ENCODE results near the gene STK36.

Gene STK36

DNA sequence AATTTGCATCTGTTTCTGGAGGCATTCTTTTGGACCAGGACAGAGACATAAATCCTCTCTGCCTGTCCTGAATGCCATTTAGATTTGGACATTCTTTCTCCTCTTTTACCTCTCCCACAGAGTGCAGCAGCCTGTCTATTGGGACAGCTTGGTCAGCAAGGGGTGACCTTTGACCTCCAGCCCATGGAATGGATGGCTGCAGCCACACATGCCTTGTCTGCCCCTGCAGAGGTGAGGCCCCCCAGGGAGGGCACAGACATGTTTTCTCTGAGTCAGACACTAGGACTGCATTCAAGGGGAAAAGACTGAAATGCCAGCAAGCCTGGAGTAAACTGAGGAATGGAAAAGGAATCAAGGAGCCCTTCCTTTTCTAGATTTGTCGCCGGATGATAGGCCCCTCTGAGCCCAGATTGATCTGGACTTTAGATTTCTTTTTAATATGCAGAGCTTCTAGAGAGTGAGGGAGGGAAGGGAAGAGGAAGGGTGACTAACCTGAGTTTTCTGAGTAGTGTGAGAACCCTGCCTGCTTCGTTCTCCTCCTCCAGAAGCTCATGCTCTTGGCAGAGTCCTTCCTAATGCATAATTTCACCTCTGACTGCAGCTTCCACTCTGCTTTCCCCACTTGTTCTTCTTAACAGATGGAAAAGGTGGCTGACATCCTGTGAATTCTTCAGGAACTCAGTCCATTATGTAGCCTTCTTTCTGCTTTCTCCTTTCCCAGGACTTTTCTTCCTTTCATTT, 22.7 kb downstream of the STK36 start:
- Mint-ChIP-seq H3K36me3 (peaks cover 15% of the 10 kb centered on the region), H3K27me3 (no peaks in the 10 kb centered on the region), H3K9me3 (ENCODE audit: low read depth) (no peaks in the 10 kb centered on the region), H3K4me3 (no peak overlapping the region), H3K27ac (no peak overlapping the region), H3K4me1 (ENCODE audit: low read depth) (no peaks in the 10 kb centered on the region)

DNA sequence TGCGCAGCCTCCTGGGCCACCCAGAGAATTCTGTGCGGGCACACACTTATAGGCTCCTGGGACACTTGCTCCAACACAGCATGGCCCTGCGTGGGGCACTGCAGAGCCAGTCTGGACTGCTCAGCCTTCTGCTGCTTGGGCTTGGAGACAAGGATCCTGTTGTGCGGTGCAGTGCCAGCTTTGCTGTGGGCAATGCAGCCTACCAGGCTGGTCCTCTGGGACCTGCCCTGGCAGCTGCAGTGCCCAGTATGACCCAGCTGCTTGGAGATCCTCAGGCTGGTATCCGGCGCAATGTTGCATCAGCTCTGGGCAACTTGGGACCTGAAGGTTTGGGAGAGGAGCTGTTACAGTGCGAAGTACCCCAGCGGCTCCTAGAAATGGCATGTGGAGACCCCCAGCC, 27.0 kb downstream of the STK36 start:
- Mint-ChIP-seq H3K27ac (no peak overlapping the region), H3K4me3 (no peak overlapping the region), H3K4me1 (ENCODE audit: low read depth) (no peaks in the 10 kb centered on the region), H3K9me3 (ENCODE audit: low read depth) (no peaks in the 10 kb centered on the region), H3K27me3 (no peaks in the 10 kb centered on the region), H3K36me3 (peaks cover 8% of the 10 kb centered on the region)

DNA sequence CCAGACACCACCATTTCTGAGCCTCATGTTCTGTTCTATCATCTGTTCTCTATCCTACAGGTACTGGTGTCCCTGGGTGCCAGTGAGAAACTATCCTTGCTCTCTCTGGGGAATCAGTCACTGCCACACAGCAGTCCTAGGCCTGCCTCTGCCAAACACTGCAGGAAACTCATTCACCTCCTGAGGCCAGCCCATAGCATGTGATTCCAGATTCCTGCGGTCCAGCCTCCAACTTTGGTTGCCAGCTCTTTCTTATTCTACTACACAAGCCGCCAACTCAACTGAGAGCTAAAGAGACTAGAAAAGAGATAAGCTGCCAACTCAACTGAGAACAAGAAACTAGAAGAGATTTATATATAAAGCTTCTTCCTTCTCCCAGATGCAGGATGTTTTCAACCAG, 29.9 kb downstream of the STK36 start:
- Mint-ChIP-seq H3K9me3 (ENCODE audit: low read depth) (no peaks in the 10 kb centered on the region), H3K27me3 (no peaks in the 10 kb centered on the region), H3K36me3 (peaks cover 7% of the 10 kb centered on the region), H3K4me1 (ENCODE audit: low read depth) (no peaks in the 10 kb centered on the region), H3K27ac (no peak overlapping the region), H3K4me3 (no peak overlapping the region)

DNA sequence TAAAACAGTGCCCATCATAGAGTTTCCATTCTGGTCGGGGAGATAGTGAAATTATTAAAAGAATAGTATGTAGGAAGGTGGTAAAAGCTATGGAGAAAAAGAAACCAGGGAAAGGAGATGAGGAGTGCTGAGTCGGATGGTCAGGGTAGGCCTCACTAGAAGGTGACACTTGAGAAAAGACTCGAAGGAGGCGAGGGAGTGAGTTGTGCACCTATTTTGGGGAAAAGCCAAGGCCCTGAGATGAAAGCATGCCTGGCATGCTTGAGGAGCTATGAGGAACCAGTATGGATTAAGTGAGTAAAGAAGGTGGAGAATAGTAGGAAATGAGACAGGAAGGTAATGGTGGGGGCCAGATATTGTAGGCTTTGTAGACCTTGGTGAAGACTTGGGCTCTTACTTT, 31.5 kb downstream of the STK36 start:
- Mint-ChIP-seq H3K27ac (no peak overlapping the region), H3K36me3 (peaks cover 7% of the 10 kb centered on the region)

DNA sequence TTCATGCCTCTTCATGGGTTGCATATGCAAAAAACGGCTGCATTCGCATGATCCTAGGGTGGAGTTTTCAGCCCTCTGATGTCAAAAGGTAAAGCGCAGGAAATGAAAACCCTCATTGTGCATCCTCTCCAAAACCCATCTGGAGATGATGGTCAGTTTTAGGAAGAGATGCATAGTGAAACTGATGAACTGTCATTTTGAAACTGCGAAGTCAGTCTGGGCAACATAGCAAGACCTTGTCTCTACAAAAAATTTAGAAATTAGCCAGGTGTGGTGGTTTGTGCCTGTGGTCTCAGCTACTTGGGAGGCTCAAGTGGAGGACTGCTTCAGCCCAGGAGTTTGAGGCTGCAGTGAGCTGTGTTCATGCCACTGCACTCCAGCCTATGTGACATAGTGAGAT, 36.2 kb downstream of the STK36 start:
- Mint-ChIP-seq H3K36me3 (no peaks in the 10 kb centered on the region), H3K4me1 (ENCODE audit: low read depth) (peaks cover 10% of the 10 kb centered on the region), H3K27me3 (no peaks in the 10 kb centered on the region), H3K4me3 (no peak overlapping the region), H3K27ac (no peak overlapping the region), H3K9me3 (ENCODE audit: low read depth) (no peaks in the 10 kb centered on the region)

More for the DNA sequence above, 31.5 kb downstream of the STK36 start:
- no peaks in the 10 kb centered on the region for H3K9me3 Mint-ChIP-seq (ENCODE audit: low read depth)
- H3K27me3 Mint-ChIP-seq = no peaks in the 10 kb centered on the region
- H3K4me1 Mint-ChIP-seq (ENCODE audit: low read depth) = no peaks in the 10 kb centered on the region
- H3K4me3 Mint-ChIP-seq = no peak overlapping the region

DNA sequence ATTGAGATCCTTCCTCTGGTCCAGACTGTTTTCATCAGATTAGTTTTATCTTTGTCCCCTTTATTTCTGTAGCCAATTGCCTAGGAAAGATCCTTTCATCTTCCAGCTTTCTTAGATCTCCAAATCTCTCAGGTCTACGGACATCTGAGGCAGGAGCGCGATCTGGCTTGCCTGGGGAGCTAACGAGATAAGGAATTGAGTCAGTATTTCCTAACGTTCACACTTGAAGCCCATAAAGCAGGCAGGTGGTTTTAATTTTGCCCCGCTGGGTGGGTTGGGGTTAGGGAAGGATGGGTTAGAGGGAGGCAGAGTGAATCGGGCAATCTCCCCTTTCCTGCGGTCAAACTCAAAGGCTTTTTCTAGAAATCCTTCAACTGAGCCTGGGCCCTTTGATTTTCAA, 38.0 kb downstream of the STK36 start:
- H3K27me3 Mint-ChIP-seq = no peaks in the 10 kb centered on the region
- no peaks in the 10 kb centered on the region for H3K36me3 Mint-ChIP-seq
- H3K9me3 Mint-ChIP-seq (ENCODE audit: low read depth) = no peaks in the 10 kb centered on the region
- H3K27ac Mint-ChIP-seq = no peak overlapping the region
- H3K4me1 Mint-ChIP-seq (ENCODE audit: low read depth) = peaks cover 16% of the 10 kb centered on the region
- H3K4me3 Mint-ChIP-seq = peak overlapping the region; percentile 30

DNA sequence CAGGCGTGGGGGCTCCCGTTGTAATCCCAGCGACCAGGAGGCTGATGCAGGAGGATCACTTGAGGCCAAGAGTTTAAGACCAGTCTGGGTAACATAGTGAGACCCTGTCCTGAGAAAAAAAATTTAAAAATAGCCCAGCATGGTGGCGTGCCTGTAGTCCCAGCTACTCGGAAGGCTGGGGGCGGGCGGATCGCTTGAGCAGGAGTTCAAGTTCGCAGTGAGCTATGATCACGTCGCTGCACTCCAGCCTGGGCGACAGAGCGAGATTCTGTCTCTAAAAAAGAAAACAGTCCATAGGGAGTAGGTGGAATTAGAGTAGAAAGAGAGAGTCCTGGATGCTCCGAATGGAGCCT, 38.4 kb downstream of the STK36 start:
- Mint-ChIP-seq H3K36me3 (no peaks in the 10 kb centered on the region), H3K4me3 (peak overlapping the region; percentile 99), H3K9me3 (ENCODE audit: low read depth) (no peaks in the 10 kb centered on the region), H3K27ac (no peak overlapping the region), H3K4me1 (ENCODE audit: low read depth) (peaks cover 16% of the 10 kb centered on the region), H3K27me3 (no peaks in the 10 kb centered on the region)

DNA sequence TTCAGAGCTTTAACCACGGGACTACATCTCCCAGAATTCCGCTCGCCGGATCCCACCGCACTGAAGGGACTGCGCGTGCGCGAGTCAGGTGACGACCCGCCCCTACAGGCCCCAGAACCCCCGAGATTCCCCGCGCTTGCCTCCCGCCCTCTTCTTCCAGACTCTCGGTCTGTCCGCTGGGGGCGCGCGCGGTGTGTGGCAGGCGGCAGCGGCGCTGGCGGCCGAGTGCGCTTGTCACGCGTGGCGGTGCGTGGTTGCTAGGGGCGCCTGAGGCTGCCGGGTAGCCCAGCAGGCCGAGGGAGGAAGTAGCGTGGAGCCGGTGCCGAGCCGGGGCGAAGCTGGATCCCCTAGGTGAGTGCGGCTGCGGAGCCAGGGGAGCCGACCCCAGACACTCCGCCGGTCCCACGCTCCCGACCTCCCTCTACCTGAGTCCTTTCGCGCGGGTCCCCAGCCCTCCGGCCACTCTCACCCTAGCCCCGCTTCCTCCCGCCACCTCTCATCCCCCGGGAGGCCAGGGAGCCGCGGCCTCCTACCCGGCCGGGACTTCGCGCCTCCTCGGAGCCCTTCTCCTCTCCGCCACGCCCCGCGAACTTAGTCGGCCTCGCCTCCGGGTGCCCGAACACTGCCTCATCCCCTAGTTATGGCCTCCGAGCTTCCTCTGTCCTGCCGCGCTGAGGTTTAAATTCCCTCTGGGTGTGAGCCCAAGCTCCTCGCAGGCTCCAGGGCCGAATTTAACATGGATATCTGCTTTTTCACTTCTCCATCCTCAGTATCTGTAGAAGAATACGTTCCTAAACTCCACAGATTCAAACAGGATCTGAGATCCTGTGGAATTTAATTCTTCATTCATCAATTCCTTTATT, 39.0 kb downstream of the STK36 start, which contains the start of gene TTLL4:
TSS of gene TTLL4 (plus strand) at position 149 of the 863 bp plus-strand sequence. CDS start 26,842 bp downstream, outside the sequence.
- no peaks in the 10 kb centered on the region for H3K9me3 Mint-ChIP-seq (ENCODE audit: low read depth)
- H3K27ac Mint-ChIP-seq = peak within 1 kb of the TSS; percentile 88
- no peaks in the 10 kb centered on the region for H3K27me3 Mint-ChIP-seq
- H3K36me3 Mint-ChIP-seq = peaks cover 2% of the 10 kb centered on the region
- H3K4me3 Mint-ChIP-seq = peak within 1 kb of the TSS; percentile 99
- H3K4me1 Mint-ChIP-seq (ENCODE audit: low read depth) = peaks cover 16% of the 10 kb centered on the region

DNA sequence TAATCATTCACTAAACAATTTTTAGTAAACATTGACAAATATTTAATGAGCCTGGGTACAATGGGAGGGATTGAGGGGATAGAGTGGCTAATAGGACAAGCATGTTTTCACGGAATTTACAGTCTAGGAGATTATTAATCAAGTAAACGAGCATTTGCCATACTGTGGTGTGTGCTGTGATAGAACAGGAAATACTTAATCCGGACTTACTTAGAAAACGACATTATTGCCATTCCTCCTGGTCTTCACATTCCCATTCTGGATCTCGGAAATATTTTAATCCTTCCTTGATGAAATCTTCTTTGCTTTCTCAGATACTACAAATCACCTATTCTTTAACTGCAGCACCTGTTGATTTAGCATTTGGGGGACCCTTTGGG, 39.7 kb downstream of the STK36 start:
- Mint-ChIP-seq H3K27me3 (no peaks in the 10 kb centered on the region), H3K4me1 (ENCODE audit: low read depth) (peaks cover 16% of the 10 kb centered on the region), H3K27ac (peak overlapping the region; percentile 88), H3K36me3 (peaks cover 3% of the 10 kb centered on the region), H3K4me3 (peak overlapping the region; percentile 99), H3K9me3 (ENCODE audit: low read depth) (no peaks in the 10 kb centered on the region)

DNA sequence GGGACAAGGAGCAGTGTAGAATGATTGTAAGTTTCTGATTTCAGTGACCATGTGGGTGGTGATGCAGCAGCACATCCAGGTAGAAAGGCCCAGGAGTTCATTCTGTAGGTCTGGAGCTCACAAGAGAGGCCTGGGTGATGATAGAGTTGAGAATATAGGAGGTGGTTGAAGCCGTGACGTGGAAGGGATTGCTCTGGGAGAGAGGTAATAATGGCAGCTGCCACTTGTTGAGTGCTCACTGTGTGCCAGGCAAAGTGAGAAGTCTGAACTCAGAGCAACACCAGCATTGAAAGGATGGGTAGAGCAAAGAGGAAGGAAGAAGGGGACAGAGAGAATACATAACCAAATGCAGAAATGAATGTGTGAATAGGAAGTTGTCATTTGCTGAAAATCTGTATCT, 42.0 kb downstream of the STK36 start:
- H3K4me3 Mint-ChIP-seq = no peak overlapping the region
- H3K27me3 Mint-ChIP-seq = no peaks in the 10 kb centered on the region
- H3K9me3 Mint-ChIP-seq (ENCODE audit: low read depth) = no peaks in the 10 kb centered on the region
- H3K27ac Mint-ChIP-seq = no peak overlapping the region
- H3K4me1 Mint-ChIP-seq (ENCODE audit: low read depth) = peaks cover 21% of the 10 kb centered on the region
- peaks cover 6% of the 10 kb centered on the region for H3K36me3 Mint-ChIP-seq

DNA sequence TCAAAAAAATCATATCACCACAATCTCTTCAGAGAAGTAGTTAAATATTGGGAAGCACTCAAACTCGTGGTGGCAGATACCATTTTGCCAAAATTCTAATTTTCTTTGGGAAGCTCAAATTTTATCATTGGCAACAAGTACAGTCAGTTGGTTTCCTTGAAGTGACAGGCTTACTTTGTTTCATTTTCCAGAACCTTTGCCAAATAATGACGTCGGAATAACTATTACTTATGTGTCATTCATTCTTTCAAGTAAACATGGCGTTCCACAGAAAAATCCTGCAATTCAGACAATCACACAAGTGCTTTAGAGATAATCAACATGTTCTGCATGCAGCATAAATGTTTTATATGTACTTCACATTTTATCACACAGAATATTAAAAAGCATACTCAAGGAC, 44.2 kb downstream of the STK36 start:
- Mint-ChIP-seq H3K4me1 (ENCODE audit: low read depth) (peaks cover 26% of the 10 kb centered on the region), H3K4me3 (no peak overlapping the region), H3K36me3 (peaks cover 11% of the 10 kb centered on the region), H3K27me3 (no peaks in the 10 kb centered on the region), H3K9me3 (ENCODE audit: low read depth) (no peaks in the 10 kb centered on the region), H3K27ac (no peak overlapping the region)

DNA sequence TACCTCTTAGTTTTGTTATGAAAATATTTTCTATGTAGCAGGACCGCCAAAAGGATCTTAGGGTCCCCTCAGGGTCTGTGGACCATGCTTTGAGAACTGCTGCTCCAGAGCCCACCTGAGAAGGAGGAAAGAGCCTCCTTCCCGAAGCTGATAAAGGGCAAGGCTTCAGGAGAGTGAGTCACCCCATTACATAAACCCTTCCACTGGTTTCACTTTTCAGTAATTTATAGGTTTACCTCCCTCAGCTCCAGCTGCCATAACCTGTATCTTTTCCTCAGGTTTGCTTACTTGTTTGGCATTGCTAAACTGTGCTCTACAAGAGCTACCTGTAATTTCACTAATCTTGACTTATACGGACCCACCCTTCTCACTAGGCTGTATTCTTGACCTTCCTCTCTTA, 45.4 kb downstream of the STK36 start:
- Mint-ChIP-seq H3K27me3 (no peaks in the 10 kb centered on the region), H3K27ac (no peak overlapping the region), H3K4me1 (ENCODE audit: low read depth) (peaks cover 17% of the 10 kb centered on the region), H3K9me3 (ENCODE audit: low read depth) (no peaks in the 10 kb centered on the region), H3K4me3 (no peak overlapping the region), H3K36me3 (peaks cover 11% of the 10 kb centered on the region)

DNA sequence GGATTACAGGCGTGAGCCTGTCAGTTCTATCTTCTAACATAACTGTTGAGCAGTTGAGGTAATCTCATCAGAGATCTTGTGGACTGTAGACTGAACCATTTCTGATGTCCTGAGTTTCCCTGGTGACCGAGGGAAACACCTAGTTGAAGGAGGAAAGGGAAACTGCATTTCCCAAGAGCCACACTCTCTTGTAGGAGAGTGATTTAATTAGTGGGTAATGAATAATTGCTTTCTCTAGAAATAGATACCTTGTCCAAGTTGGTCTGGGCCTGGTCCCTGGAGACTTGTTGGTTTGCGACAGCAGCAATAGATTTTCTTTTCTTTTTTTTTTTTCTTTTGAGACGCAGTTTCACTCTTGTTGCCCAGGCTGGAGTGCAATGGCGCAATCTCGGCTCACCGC, 46.2 kb downstream of the STK36 start:
- Mint-ChIP-seq H3K27ac (no peak overlapping the region), H3K27me3 (no peaks in the 10 kb centered on the region), H3K9me3 (ENCODE audit: low read depth) (no peaks in the 10 kb centered on the region), H3K4me3 (no peak overlapping the region), H3K4me1 (ENCODE audit: low read depth) (peaks cover 25% of the 10 kb centered on the region), H3K36me3 (peaks cover 11% of the 10 kb centered on the region)

DNA sequence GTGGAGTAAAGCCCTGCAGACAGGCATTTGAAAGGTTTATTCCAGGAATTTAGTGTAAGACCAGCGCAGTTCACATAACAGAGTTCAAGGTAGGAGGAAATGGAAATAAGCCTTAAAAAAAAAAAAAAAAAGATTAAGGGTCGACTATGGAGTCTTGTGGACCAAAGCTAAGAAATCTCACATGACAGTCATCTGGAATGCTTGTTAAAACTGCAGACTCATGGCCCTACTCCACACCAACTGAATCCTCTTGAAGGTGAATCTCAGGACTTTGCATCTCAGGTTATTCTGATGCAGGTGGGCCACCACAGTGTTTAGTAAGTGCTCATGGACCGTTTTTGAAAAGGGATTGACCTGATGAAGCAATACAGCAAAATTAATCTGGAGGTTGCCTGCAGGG, 47.6 kb downstream of the STK36 start:
- Mint-ChIP-seq H3K27ac (no peak overlapping the region), H3K27me3 (no peaks in the 10 kb centered on the region), H3K4me1 (ENCODE audit: low read depth) (peaks cover 26% of the 10 kb centered on the region), H3K4me3 (no peak overlapping the region), H3K36me3 (peaks cover 11% of the 10 kb centered on the region), H3K9me3 (ENCODE audit: low read depth) (no peaks in the 10 kb centered on the region)

Measured in activated naive CD8-positive, alpha-beta T cell (primary cell).